Aorta (tissue), 5 donors: ENCODE measurements around the gene CACNG1. TPM values are rescaled to one million over a fixed set of nuclear protein-coding genes. Genes with fewer than 3 reads are reported as not detected.

Experiments used
- ATAC-seq: fragments of 200-7000 bp; cut with Tn5 transposase; one replicate; pipeline ENCODE4 v1.9.1; 2022; ENCODE audit warnings: moderate library complexity; ENCODE audit not compliant: low FRiP score
- DNase-seq, 2 donors: peaks; one replicate each; pipeline ENCODE4 v3.0.0-alpha.2; 2020
- H3K27ac ChIP-seq, 2 donors: one replicate each; pipeline ENCODE4 v1.5.1; 2013; ENCODE audit warnings: low read length in 2 of 2, mild to moderate bottlenecking in 2 of 2, moderate library complexity in 2 of 2, control low read depth in 1 of 2, inconsistent platforms in 1 of 2, low read depth in 1 of 2
- H3K27me3 ChIP-seq, 2 donors: one replicate each; pipeline ENCODE4 v1.6.1; 2013; ENCODE audit warnings: control low read depth in 1 of 2, low read length in 1 of 2, mild to moderate bottlenecking in 1 of 2, moderate library complexity in 1 of 2; ENCODE audit not compliant: insufficient read depth in 2 of 2, control insufficient read depth in 1 of 2
- H3K36me3 ChIP-seq, 2 donors: one replicate each; pipeline ENCODE4 v1.6.1; 2013; ENCODE audit warnings: control low read depth in 1 of 2, low read length in 1 of 2, mild to moderate bottlenecking in 1 of 2; ENCODE audit not compliant: insufficient read depth in 2 of 2, control insufficient read depth in 1 of 2
- H3K4me1 ChIP-seq, 2 donors: one replicate each; pipeline ENCODE4 v1.6.1; 2013; ENCODE audit warnings: low read length in 2 of 2, control low read depth in 1 of 2, mild to moderate bottlenecking in 1 of 2, moderate library complexity in 1 of 2; ENCODE audit not compliant: insufficient read depth in 2 of 2, control insufficient read depth in 1 of 2
- H3K4me3 ChIP-seq, 2 donors: one replicate each; pipeline ENCODE4 v1.5.1; 2013; ENCODE audit warnings: low read length in 2 of 2, control low read depth in 1 of 2, mild to moderate bottlenecking in 1 of 2
- H3K9me3 ChIP-seq: one replicate; pipeline ENCODE4 v1.6.1; 2013; ENCODE audit warnings: mild to moderate bottlenecking, low read length; ENCODE audit not compliant: control insufficient read depth
- WGBS, 2 donors: extraction: QIAGEN DNeasy Blood & Tissue Kit; methylation state at CpG; one replicate each; pipeline ENCODE4 v1.1.7; 2013; 5-methylcytosine and 5-hydroxymethylcytosine counted together
- intact Hi-C, 2 donors: fragments of 100-400 bp; cut with DNase I; formaldehyde crosslinking; loops; one replicate each; pipeline versions ENCODE4 v1.14.2 to v1.15.0; 2022
- polyA plus RNA-seq, 2 donors: library from polyadenylated mRNA; stranded (reverse); fragments of 200-250 nt; gene quantifications; one replicate each; pipeline ENCODE4 v1.2.3, GENCODE V29; 2013
- total RNA-seq, 2 donors: library from RNA; stranded (reverse); fragmentation: NEBNext Ultra II Directional; extraction: Animal tissue kit (Norgen Biotek cat#: 25700); gene quantifications; one replicate each; pipeline ENCODE4 v1.2.1, GENCODE V29; 2021
- donor health status: healthy with polysubstance abuse.
- donor health status: Bipolar disorder and iron deficiency.
- donor health status: DM: no; HTN: no; CAD: no.
- donor health status: DM: no; HTN: no; CAD: no.
- donor health status: DM: yes; HTN: yes; CAD: no.

CACNG1 gene
- total and polyA plus RNA-seq, 4 donors, result 0.38 TPM; not detected in 3

DNA sequence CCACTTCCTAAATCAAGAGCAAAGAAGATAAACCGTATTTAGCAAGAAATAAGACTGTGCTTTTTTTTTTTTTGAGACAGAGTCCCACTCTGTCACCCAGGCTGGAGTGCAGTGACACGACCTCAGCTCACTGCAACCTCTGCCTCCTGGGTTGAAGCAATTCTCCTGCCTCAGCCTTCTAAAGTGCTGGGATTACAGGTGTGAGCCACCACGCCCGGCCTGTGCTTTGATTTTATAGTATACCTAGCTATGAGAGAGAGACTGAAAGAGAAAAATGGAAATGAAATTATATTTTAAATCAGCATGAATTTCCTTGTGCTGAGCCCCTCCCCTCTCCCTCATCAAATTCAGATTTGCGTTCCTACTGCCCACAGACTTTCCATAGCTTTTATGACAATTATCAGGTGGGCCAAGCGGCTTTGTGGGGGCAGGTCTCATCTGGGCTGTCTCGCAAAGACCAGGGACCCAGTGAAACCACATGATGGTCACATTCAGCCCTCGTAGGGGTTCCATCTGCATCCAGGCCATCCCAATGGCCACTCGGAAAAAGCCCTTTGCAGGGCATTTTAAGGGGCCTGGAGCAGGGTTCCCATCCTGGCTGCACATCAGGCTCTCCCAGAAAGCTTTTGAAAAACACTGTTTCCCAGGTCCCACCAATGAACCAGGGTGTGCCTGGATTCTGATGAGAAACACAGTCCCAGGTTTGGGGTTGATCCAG lies 8.5 kb downstream of the CACNG1 start:
- intact Hi-C loops, result no loop called here
- no peak for DNase-seq
- WGBS, 2 donors, result 95 to 96% methylated on average over 9 of the region's 9 CpGs
- Histone ChIP-seq H3K27ac (no peak overlapping the region), H3K9me3 (peaks cover 2% of the 10 kb centered on the region), H3K36me3 (no peaks in the 10 kb centered on the region), H3K4me1 (no peaks in the 10 kb centered on the region), H3K27me3 (no peaks in the 10 kb centered on the region), H3K4me3 (no peak overlapping the region)
- no peak for ATAC-seq

DNA sequence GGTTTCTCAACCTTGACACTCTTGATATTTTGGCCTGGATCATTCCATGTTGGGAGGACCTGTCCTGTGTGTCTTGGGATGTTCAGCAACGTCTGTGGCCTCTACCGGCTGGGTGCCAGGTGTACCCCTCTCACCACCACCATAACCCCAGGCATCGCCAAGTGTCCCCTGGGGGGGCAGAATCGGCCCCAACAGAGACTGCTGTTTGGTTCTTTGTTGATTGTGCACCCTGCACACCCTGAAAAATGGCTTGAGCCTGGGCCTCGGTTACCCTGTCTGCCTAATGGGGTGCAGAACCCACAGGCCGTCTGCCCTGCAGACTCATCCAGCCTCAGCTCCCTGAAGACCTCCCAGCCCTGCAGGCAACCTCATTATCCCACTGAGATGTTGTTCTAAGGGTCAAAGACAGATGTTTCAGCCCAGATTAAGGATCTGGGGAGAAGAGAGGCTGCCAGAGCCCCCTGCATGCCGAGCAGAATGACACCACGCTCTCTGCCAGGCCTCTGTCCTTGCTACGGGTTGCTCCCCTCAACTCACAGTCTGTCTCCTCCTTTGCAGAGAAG lies 9.2 kb downstream of the CACNG1 start:
- H3K27ac ChIP-seq, result no peak overlapping the region
- intact Hi-C loops, result no loop called here

DNA sequence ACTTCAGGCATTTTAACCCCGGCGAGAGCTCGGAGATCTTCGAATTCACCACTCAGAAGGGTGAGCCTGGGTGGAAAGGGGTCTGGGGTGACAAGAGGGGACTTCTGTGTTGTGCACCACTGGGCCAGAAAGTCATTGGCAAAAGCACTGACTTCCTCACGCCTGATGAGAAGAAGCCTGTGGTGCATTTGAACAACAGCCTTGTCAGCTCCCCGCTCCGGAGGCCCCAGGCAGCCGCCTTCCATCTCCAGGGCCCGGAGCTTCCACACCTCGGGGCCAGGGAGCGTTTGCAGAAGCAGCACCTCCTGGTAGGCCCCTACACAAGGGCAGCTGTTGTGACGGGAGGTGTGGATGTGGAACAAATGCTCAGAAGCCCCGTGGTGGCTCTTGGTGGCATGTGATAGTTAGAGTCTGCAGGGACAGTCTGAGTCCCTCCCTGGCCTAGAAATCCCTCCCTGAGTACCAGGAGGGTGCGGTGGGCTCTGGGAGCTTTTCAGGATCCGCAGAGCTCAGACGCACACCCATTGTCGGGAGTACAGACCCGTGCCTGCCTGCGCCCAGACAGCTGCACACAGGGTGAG lies 9.7 kb downstream of the CACNG1 start:
- DNase-seq, result no peak
- no peak for ATAC-seq
- H3K27ac ChIP-seq, result no peak overlapping the region
- intact Hi-C loops, result no loop called here
- H3K9me3 ChIP-seq, result peaks cover 2% of the 10 kb centered on the region
- H3K27me3 ChIP-seq, result no peaks in the 10 kb centered on the region
- no peaks in the 10 kb centered on the region for H3K4me1 ChIP-seq
- H3K36me3 ChIP-seq, result no peaks in the 10 kb centered on the region
- no peak overlapping the region for H3K4me3 ChIP-seq
- 84 to 89% methylated on average over 19 of the region's 19 CpGs for WGBS, 2 donors

More for the DNA sequence above, 9.2 kb downstream of the CACNG1 start:
- ATAC-seq, result no peak
- WGBS, 2 donors, result 91 to 92% methylated on average over 9 of the region's 9 CpGs
- no peak for DNase-seq
- Histone ChIP-seq H3K9me3 (peaks cover 2% of the 10 kb centered on the region), H3K4me1 (no peaks in the 10 kb centered on the region), H3K4me3 (no peak overlapping the region), H3K27me3 (no peaks in the 10 kb centered on the region), H3K36me3 (no peaks in the 10 kb centered on the region)

DNA sequence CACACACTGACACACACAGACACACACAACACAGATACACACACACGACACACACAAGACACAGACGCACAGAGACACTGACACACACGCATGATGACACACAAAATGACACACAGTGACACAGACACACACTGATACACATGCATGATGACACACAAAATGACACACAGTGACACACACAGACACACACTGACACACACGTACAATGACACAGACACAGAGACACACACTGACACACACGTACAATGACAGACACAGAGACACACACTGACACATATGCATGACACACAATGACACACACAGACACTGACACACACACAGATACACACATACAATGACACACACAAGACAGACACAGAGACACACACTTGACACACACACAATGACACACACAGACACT lies 10.3 kb downstream of the CACNG1 start:
- peaks cover 2% of the 10 kb centered on the region for H3K9me3 ChIP-seq
- DNase-seq (no peak), ATAC-seq (no peak)
- intact Hi-C loops, result no loop called here
- H3K4me3 ChIP-seq, result no peak overlapping the region
- no peaks in the 10 kb centered on the region for H3K36me3 ChIP-seq
- H3K27me3 ChIP-seq, result no peaks in the 10 kb centered on the region
- no peaks in the 10 kb centered on the region for H3K4me1 ChIP-seq
- H3K27ac ChIP-seq, result no peak overlapping the region
- WGBS, 2 donors, result 73 to 95% methylated on average over 5 of the region's 5 CpGs

DNA sequence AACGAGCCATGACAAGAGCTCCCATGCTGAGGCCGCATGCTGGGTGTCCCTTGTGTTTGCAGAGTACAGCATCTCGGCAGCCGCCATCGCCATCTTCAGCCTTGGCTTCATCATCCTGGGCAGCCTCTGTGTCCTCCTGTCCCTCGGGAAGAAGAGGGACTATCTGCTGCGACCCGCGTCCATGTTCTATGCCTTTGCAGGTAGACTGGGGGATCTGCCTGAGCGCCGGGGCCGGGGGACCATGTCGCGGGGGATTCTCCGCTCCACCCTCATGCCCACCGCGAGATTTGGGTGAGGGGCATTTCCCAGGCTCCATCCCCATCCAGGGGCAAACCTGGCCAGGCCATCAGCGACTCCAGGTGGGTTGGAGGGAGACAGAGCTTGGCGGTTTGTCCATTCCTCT lies 10.7 kb downstream of the CACNG1 start:
- Histone ChIP-seq H3K9me3 (peaks cover 2% of the 10 kb centered on the region), H3K27me3 (no peaks in the 10 kb centered on the region), H3K27ac (no peak overlapping the region), H3K4me1 (no peaks in the 10 kb centered on the region), H3K4me3 (no peak overlapping the region), H3K36me3 (no peaks in the 10 kb centered on the region)
- intact Hi-C loops, result no loop called here
- WGBS, 2 donors, result 95 to 96% methylated on average over 19 of the region's 19 CpGs
- DNase-seq (no peak), ATAC-seq (no peak)

DNA sequence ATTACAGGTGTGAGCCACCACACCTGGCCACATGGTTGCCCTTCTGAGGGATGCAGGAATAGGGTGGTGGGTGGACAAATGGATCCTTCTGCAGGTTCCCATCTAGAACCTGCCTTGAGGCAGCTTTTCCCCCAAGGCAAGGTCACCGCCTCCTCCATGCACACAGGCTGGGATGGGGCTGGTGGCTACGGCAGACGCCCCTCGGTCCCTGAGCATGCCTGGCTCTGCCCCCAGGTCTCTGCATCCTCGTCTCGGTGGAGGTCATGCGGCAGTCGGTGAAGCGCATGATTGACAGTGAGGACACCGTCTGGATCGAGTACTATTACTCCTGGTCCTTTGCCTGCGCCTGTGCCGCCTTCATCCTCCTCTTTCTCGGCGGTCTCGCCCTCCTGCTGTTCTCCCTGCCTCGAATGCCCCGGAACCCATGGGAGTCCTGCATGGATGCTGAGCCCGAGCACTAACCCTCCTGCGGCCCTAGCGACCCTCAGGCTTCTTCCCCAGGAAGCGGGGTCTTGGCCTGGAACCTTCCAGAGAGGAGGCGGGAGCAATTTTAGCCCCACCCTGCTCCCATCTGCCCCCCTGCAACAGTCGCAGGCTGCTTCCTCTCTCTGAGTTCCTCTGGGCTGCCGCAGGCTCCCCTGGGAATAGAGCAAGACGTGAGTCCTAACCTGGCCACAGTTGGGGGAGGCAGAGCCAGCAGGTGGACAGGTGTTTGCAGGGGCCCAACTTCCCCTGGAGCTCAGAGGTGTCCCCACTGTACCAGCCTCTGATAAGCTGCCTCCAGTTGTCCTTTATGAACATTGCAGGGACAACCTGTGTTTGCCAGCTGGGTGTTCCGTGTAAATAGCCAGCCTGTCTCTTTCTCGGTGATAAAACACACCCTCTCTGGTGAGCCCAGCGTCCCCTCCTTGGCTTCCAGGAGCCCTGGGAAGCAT lies 11.7 kb downstream of the CACNG1 start:
- DNase-seq, result no peak
- Histone ChIP-seq H3K36me3 (no peaks in the 10 kb centered on the region), H3K4me1 (no peaks in the 10 kb centered on the region), H3K27ac (no peak overlapping the region), H3K27me3 (no peaks in the 10 kb centered on the region), H3K9me3 (peaks cover 2% of the 10 kb centered on the region), H3K4me3 (no peak overlapping the region)
- no peak for ATAC-seq
- intact Hi-C loops, result no loop called here
- WGBS, 2 donors, result 92% methylated on average over 29 of the region's 29 CpGs

DNA sequence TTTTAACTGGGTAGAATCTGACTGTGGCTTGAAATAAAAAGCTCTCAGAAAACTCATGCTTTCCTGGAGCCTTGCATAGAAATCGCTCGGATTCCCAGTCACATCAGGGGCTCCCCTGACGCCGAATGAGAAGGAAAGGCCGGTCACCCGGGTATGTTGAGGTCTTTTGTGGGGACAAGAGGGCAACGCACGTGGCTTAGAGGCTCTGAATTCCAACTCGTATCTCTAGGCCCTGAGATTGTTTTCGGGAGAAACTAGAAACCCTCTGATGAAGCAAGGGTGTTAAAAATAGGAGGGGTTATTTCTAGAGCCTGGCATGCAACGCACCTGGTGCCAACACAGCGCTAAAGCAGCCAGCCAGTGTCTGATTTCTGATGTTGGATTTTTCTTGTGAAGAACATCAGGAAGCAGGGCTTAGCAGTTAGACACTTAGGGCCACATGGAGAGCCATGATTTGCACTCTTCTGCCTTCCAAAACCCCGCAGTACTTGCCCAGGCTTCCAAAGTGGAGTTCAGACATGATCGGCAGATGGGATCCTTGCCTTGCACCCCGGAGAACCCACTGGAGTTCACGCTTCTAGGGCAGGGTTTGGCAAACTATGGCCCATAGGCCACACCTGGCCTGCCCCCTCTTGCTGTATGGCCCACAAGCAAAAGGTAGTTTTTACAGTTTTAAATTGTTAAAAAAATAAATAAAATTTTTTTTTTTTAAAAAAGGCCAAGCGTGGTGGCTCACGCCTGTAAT lies 12.6 kb downstream of the CACNG1 start:
- no peak for ATAC-seq
- Histone ChIP-seq H3K9me3 (peaks cover 2% of the 10 kb centered on the region), H3K4me1 (no peaks in the 10 kb centered on the region), H3K27ac (no peak overlapping the region), H3K36me3 (no peaks in the 10 kb centered on the region), H3K4me3 (no peak overlapping the region), H3K27me3 (no peaks in the 10 kb centered on the region)
- DNase-seq, result no peak
- WGBS, 2 donors, result 75 to 80% methylated on average over 18 of the region's 18 CpGs
- intact Hi-C loops, result no loop called here

DNA sequence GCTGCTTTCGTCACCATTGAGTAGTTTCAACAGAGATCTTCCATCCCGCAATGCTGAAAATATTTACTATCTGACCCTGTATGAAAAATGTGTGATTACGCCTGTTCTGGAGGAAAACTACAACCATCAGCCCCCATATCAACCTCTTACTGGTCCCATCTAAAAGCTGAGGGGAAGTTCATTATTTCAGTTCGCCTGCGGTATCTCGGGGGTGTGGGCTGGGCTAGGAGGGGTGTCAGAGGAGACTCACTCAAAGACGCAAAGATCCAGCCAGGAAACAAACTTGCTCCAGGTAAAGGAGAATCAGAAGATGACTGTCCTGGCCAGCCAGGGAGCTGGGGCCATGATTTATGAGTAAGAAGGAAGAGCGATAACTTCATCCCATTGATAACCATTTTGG lies 13.7 kb downstream of the CACNG1 start:
- no peak for ATAC-seq
- no peaks in the 10 kb centered on the region for H3K27me3 ChIP-seq
- H3K4me3 ChIP-seq, result no peak overlapping the region
- intact Hi-C loops, result no loop called here
- no peaks in the 10 kb centered on the region for H3K4me1 ChIP-seq
- no peak overlapping the region for H3K27ac ChIP-seq
- WGBS, 2 donors, result 97 to 98% methylated on average over 8 of the region's 8 CpGs
- H3K36me3 ChIP-seq, result no peaks in the 10 kb centered on the region
- H3K9me3 ChIP-seq, result peaks cover 2% of the 10 kb centered on the region
- no peak for DNase-seq
